ENCODE results near the gene RBBP9. TPM values are rescaled to one million over a fixed set of nuclear protein-coding genes. Genes with fewer than 3 reads are reported as not detected.

Gene RBBP9
- total RNA-seq, result 12.7 and 14.3 TPM in 2 replicates
- long read RNA-seq, transcript RBBP9-201 (5 exons, 3,861 nt), result major isoform, 17 of 28 reads
- long read RNA-seq, partial matches to known transcripts, result 0 of 28 reads
- long read RNA-seq, other reads (novel, unspliced or antisense), result 10 of 28 reads

DNA sequence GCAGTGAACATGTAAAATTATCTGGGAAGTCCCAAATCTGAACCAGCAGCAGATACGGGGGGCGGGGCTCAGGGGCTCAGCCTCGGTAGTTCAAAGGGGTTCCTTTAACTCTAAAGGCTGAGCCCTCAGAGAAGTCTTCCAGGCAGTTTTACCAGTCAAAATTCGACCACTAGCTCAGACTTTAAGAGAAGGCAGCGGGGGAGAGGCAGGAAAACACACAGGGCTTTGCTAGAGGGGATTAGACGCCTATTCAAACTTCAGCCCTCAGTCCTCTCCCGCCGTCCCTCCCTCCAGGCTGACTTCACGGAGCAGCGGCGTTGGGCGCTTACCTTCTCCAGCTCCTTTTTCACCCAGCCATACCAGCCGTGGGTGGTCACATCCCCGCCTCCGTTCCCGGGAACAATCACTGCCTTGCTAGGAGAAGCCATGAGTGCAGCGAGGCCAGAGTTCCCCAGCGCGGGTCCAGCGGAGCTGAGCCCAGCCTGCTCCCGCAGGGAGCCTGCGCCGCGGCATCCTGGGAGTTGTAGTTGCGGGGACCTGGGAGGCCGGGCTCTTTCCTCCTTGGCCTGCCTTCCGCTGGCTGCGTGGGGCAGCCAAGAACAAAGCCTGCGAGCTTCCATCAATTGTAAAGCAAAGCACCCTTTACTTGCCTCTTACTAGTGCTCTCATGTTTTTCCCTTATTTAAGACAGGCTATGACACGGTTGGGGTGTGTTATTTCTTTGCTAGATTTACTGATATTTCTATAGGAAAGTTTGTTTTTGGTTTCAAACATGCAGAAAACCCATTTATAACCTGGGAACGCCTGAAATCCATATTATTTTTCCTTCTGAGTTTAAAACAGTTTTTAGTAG lies at the start of gene RBBP9:
Gene RBBP9 (minus strand): TSS at position 486 of the 853 bp plus-strand sequence. CDS start 58 bp downstream, at position 428.
- Mint-ChIP-seq H3K9me3 (ENCODE audit: unreplicated experiment) (no peaks in the 10 kb centered on the region), H3K4me1 (ENCODE audit: unreplicated experiment) (peaks cover 12% of the 10 kb centered on the region), H3K36me3 (ENCODE audit: unreplicated experiment) (peaks cover 2% of the 10 kb centered on the region), H3K4me3 (ENCODE audit: unreplicated experiment) (peak within 1 kb of the TSS; percentile 94), H3K27ac (ENCODE audit: unreplicated experiment) (peak within 1 kb of the TSS; percentile 74), H3K27me3 (ENCODE audit: unreplicated experiment) (no peaks in the 10 kb centered on the region)
- TF ChIP-seq, protein P1, sequence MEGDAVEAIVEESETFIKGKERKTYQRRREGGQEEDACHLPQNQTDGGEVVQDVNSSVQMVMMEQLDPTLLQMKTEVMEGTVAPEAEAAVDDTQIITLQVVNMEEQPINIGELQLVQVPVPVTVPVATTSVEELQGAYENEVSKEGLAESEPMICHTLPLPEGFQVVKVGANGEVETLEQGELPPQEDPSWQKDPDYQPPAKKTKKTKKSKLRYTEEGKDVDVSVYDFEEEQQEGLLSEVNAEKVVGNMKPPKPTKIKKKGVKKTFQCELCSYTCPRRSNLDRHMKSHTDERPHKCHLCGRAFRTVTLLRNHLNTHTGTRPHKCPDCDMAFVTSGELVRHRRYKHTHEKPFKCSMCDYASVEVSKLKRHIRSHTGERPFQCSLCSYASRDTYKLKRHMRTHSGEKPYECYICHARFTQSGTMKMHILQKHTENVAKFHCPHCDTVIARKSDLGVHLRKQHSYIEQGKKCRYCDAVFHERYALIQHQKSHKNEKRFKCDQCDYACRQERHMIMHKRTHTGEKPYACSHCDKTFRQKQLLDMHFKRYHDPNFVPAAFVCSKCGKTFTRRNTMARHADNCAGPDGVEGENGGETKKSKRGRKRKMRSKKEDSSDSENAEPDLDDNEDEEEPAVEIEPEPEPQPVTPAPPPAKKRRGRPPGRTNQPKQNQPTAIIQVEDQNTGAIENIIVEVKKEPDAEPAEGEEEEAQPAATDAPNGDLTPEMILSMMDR (IDR thresholded peaks at IDR 0.05), result no peak
- DNase-seq (ENCODE audit: extremely low spot score, unreplicated experiment), result peak; percentile 92

DNA sequence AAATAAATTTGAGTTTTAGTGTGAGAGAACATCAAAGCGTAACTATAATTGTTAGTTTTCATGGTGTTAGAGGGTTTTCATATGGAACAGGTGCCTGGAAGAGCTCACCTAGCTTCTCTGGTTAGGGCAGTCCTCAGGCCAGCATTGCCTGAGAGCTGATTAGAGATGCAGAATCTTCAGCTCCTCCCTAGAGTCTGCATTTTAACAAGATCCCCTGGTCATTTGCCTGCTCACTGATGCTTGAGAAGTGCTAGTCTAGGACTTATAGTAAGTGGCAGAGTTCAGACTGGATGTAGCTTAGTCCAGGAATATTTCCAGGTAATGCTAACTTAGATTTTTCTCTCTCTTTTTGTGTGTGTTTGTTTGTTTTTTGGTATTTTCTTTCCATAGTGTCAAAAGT lies 48.5 kb upstream of the RBBP9 start:
- no peak for DNase-seq (ENCODE audit: extremely low spot score, unreplicated experiment)
- Mint-ChIP-seq H3K36me3 (ENCODE audit: unreplicated experiment) (peaks cover 44% of the 10 kb centered on the region), H3K9me3 (ENCODE audit: unreplicated experiment) (no peaks in the 10 kb centered on the region), H3K27me3 (ENCODE audit: unreplicated experiment) (no peaks in the 10 kb centered on the region), H3K27ac (ENCODE audit: unreplicated experiment) (no peak overlapping the region), H3K4me3 (ENCODE audit: unreplicated experiment) (no peak overlapping the region), H3K4me1 (ENCODE audit: unreplicated experiment) (no peaks in the 10 kb centered on the region)
- TF ChIP-seq, protein P1 (IDR thresholded peaks at IDR 0.05), result no peak

DNA sequence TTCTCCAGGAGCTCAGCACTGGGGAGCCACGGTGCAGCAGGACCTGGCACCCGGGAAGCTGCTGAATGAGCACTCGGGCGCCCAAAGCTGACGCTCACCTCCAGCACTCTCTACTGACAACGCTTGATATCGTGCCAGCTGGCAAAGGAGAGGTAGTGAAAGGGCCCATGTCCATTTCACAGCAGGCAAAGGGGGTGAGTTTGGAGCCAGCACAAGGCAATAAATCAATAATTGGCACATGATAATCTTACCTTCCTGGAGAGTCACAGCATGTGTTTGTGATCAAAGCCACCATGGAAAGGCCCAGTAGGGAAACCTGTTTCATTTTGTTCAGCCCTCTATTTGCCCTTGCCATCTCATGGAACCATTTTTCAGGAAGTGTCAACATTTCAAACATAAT lies 46.9 kb upstream of the RBBP9 start:
- TF ChIP-seq, protein P1 (IDR thresholded peaks at IDR 0.05), result no peak
- H3K27ac Mint-ChIP-seq (ENCODE audit: unreplicated experiment), result no peak overlapping the region
- no peak overlapping the region for H3K4me3 Mint-ChIP-seq (ENCODE audit: unreplicated experiment)
- H3K27me3 Mint-ChIP-seq (ENCODE audit: unreplicated experiment), result no peaks in the 10 kb centered on the region
- H3K4me1 Mint-ChIP-seq (ENCODE audit: unreplicated experiment), result no peaks in the 10 kb centered on the region
- peaks cover 47% of the 10 kb centered on the region for H3K36me3 Mint-ChIP-seq (ENCODE audit: unreplicated experiment)
- no peaks in the 10 kb centered on the region for H3K9me3 Mint-ChIP-seq (ENCODE audit: unreplicated experiment)
- DNase-seq (ENCODE audit: extremely low spot score, unreplicated experiment), result no peak

DNA sequence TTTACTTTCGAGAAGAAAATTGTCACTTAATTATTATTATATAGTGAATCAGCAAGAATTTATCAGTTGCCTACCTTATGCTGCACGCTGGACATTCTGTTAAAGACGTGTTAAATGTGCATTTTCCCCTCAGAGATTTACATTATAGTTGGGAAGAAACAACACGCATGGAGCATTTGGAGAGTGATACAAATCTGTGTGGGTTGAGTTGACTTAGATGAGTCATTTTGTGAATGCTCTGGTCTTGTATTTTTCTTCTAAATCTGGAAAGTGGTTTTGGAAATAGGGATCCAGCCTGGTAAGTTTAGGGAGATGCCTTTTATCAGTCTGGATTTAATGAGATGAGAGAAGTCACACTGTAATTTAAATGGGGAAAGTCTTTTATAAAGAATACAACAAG lies 46.2 kb upstream of the RBBP9 start:
- H3K9me3 Mint-ChIP-seq (ENCODE audit: unreplicated experiment), result no peaks in the 10 kb centered on the region
- peaks cover 43% of the 10 kb centered on the region for H3K36me3 Mint-ChIP-seq (ENCODE audit: unreplicated experiment)
- no peaks in the 10 kb centered on the region for H3K27me3 Mint-ChIP-seq (ENCODE audit: unreplicated experiment)
- no peak overlapping the region for H3K27ac Mint-ChIP-seq (ENCODE audit: unreplicated experiment)
- DNase-seq (ENCODE audit: extremely low spot score, unreplicated experiment), result no peak
- no peaks in the 10 kb centered on the region for H3K4me1 Mint-ChIP-seq (ENCODE audit: unreplicated experiment)
- TF ChIP-seq, protein P1 (IDR thresholded peaks at IDR 0.05), result no peak
- H3K4me3 Mint-ChIP-seq (ENCODE audit: unreplicated experiment), result no peak overlapping the region

DNA sequence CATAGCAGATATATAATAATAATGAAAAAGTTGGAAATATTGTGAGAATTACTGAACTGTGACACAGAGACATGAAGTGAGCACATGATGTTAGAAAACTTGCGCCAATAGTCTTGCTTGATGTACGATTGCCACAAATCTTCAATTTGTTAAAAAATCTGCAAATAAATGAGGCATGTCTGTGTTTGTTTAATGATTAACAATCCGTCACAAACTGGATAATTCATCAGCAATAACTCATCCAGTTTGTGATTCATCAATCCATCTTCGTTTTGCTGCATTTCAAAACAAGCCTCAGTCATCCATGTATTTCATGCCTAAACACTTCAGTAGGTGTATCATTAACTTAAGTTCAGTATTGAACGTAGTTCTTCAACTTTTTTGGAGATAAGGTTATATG lies 44.7 kb upstream of the RBBP9 start:
- H3K27ac Mint-ChIP-seq (ENCODE audit: unreplicated experiment), result no peak overlapping the region
- no peaks in the 10 kb centered on the region for H3K9me3 Mint-ChIP-seq (ENCODE audit: unreplicated experiment)

More for the DNA sequence above, 44.7 kb upstream of the RBBP9 start:
- Mint-ChIP-seq H3K4me1 (ENCODE audit: unreplicated experiment) (no peaks in the 10 kb centered on the region), H3K36me3 (ENCODE audit: unreplicated experiment) (peaks cover 47% of the 10 kb centered on the region), H3K4me3 (ENCODE audit: unreplicated experiment) (no peak overlapping the region), H3K27me3 (ENCODE audit: unreplicated experiment) (no peaks in the 10 kb centered on the region)
- no peak for DNase-seq (ENCODE audit: extremely low spot score, unreplicated experiment)
- TF ChIP-seq, protein P1 (IDR thresholded peaks at IDR 0.05), result no peak

Measured in osteocyte (in vitro differentiated cells).